GM18867 (cell line): ENCODE data around the gene C1QTNF8.

Experiments
- ATAC-seq: cut with Tn5 transposase; IDR thresholded peaks from one replicate; pipeline ENCODE4 v1.9.1; 2021; ENCODE audit warnings: mild to moderate bottlenecking, moderate library complexity; ENCODE audit not compliant: unreplicated experiment

C1QTNF8 gene

GRCh38 chr16:1047801-1048200, 48.2 kb downstream of the C1QTNF8 start:
- ATAC-seq: no peak

GRCh38 chr16:1047123-1047522, 48.9 kb downstream of the C1QTNF8 start:
- ATAC-seq: no peak

GRCh38 chr16:1045993-1046911, 49.8 kb downstream of the C1QTNF8 start:
- ATAC-seq: no peak

- no peak for ATAC-seq
These were observed 50.6 kb downstream of the C1QTNF8 start for GRCh38 chr16:1045310-1045992.

GRCh38 chr16:1044460-1045309, 51.4 kb downstream of the C1QTNF8 start:
- ATAC-seq: no peak

GRCh38 chr16:1043881-1044451, 52.1 kb downstream of the C1QTNF8 start:
- no peak for ATAC-seq

- no peak for ATAC-seq
These were observed 53.2 kb downstream of the C1QTNF8 start for GRCh38 chr16:1042866-1043265.

- no peak for ATAC-seq
These were observed 53.8 kb downstream of the C1QTNF8 start for GRCh38 chr16:1042049-1042744.

- ATAC-seq: no peak
These were observed 55.7 kb downstream of the C1QTNF8 start for GRCh38 chr16:1040346-1040745.

GRCh38 chr16:1039762-1040161, 56.3 kb downstream of the C1QTNF8 start:
- ATAC-seq: no peak

GRCh38 chr16:1038932-1039331, 57.1 kb downstream of the C1QTNF8 start:
- ATAC-seq: no peak
